HEK293 (cell line): ENCODE data around the gene FOXN3.

ENCODE experiments used
- BCL11A ChIP-seq: fragments of 450-650 bp; formaldehyde crosslinking; IDR thresholded peaks from 2 replicates; pipeline ENCODE4 v1.5.1; 2016; ENCODE audit warnings: low read depth, missing biosample characterization, missing genetic modification characterization
- ZNF202 ChIP-seq: fragments of 450-650 bp; formaldehyde crosslinking; IDR thresholded peaks from 2 replicates; pipeline ENCODE4 v1.5.1; 2016; ENCODE audit warnings: missing biosample characterization, missing genetic modification characterization, borderline replicate concordance
- ZNF274 ChIP-seq, 2 experiments: fragments of 200-500 bp in 1 of 2; fragments of 450-650 bp in 1 of 2; sonication (Bioruptor generic) in 1 of 2; formaldehyde crosslinking in 1 of 2; IDR thresholded peaks; 2 replicates each; pipeline versions ENCODE4 v1.5.1 to v1.6.1; 2014 to 2016; ENCODE audit warnings: borderline replicate concordance in 1 of 2, inconsistent platforms in 1 of 2, low read length in 1 of 2, missing biosample characterization in 1 of 2, missing genetic modification characterization in 1 of 2
- TF ChIP-seq, protein P1 (sequence below): fragments of 450-650 bp; formaldehyde crosslinking; IDR thresholded peaks from 2 replicates; pipeline ENCODE4 v1.5.1; 2016; ENCODE audit warnings: missing biosample characterization, missing genetic modification characterization
- TF ChIP-seq, protein P2 (sequence below): fragments of 450-650 bp; formaldehyde crosslinking; IDR thresholded peaks from 2 replicates; pipeline ENCODE4 v1.5.1; 2016; ENCODE audit warnings: missing biosample characterization, missing genetic modification characterization
- TF ChIP-seq, protein P3 (sequence below): fragments of 450-650 bp; formaldehyde crosslinking; IDR thresholded peaks from 2 replicates; pipeline ENCODE4 v1.5.1; 2016; ENCODE audit warnings: missing biosample characterization, missing genetic modification characterization

DNA sequence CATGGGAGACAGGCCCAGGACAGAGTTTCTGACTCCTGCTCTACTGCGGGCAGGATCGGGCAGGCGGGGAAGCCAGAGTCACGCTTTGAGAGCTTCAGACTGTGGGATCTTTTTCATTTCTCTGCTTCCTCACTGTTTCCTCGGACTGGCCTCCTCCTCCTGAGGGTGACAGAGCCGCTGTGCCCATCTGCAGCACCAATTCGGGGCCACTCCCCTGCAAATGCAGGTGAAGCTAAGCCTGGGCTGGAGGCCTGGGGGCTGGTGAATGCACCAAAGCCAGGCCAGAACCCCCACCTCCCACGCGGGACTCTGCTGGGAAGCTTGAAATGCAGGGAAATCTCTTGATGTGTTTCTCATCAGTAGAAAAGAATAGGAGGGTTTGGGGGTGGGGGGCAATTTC is 77.5 kb downstream of the FOXN3 start:
- TF ChIP-seq, protein P1, sequence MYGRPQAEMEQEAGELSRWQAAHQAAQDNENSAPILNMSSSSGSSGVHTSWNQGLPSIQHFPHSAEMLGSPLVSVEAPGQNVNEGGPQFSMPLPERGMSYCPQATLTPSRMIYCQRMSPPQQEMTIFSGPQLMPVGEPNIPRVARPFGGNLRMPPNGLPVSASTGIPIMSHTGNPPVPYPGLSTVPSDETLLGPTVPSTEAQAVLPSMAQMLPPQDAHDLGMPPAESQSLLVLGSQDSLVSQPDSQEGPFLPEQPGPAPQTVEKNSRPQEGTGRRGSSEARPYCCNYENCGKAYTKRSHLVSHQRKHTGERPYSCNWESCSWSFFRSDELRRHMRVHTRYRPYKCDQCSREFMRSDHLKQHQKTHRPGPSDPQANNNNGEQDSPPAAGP (tag by site-specific recombination) = no peak
- TF ChIP-seq, protein P2, sequence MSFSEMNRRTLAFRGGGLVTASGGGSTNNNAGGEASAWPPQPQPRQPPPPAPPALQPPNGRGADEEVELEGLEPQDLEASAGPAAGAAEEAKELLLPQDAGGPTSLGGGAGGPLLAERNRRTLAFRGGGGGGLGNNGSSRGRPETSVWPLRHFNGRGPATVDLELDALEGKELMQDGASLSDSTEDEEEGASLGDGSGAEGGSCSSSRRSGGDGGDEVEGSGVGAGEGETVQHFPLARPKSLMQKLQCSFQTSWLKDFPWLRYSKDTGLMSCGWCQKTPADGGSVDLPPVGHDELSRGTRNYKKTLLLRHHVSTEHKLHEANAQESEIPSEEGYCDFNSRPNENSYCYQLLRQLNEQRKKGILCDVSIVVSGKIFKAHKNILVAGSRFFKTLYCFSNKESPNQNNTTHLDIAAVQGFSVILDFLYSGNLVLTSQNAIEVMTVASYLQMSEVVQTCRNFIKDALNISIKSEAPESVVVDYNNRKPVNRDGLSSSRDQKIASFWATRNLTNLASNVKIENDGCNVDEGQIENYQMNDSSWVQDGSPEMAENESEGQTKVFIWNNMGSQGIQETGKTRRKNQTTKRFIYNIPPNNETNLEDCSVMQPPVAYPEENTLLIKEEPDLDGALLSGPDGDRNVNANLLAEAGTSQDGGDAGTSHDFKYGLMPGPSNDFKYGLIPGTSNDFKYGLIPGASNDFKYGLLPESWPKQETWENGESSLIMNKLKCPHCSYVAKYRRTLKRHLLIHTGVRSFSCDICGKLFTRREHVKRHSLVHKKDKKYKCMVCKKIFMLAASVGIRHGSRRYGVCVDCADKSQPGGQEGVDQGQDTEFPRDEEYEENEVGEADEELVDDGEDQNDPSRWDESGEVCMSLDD (tag by site-specific recombination) = no peak
- TF ChIP-seq BCL11A (tag by site-specific recombination) (no peak), ZNF274 (IDR thresholded peaks at IDR 0.05; ENCODE audit: low read length) (no peak), ZNF274 (tag by site-specific recombination; IDR thresholded peaks at IDR 0.05; ENCODE audit: borderline replicate concordance) (no peak), ZNF202 (tag by site-specific recombination) (no peak)
- TF ChIP-seq, protein P3, sequence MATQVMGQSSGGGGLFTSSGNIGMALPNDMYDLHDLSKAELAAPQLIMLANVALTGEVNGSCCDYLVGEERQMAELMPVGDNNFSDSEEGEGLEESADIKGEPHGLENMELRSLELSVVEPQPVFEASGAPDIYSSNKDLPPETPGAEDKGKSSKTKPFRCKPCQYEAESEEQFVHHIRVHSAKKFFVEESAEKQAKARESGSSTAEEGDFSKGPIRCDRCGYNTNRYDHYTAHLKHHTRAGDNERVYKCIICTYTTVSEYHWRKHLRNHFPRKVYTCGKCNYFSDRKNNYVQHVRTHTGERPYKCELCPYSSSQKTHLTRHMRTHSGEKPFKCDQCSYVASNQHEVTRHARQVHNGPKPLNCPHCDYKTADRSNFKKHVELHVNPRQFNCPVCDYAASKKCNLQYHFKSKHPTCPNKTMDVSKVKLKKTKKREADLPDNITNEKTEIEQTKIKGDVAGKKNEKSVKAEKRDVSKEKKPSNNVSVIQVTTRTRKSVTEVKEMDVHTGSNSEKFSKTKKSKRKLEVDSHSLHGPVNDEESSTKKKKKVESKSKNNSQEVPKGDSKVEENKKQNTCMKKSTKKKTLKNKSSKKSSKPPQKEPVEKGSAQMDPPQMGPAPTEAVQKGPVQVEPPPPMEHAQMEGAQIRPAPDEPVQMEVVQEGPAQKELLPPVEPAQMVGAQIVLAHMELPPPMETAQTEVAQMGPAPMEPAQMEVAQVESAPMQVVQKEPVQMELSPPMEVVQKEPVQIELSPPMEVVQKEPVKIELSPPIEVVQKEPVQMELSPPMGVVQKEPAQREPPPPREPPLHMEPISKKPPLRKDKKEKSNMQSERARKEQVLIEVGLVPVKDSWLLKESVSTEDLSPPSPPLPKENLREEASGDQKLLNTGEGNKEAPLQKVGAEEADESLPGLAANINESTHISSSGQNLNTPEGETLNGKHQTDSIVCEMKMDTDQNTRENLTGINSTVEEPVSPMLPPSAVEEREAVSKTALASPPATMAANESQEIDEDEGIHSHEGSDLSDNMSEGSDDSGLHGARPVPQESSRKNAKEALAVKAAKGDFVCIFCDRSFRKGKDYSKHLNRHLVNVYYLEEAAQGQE (tag by site-specific recombination) = no peak
